Type B pancreatic cell (in vitro differentiated cells): ENCODE data around the gene TBX21. TPM values are rescaled to one million over a fixed set of nuclear protein-coding genes. Genes with fewer than 3 reads are reported as not detected.

ENCODE experiments used
- DNase-seq: peaks from one replicate; pipeline ENCODE4 v3.0.0; 2021; ENCODE audit warnings: mixed read lengths; ENCODE audit not compliant: unreplicated experiment; ENCODE audit errors: extremely low spot score
- H3K27ac Mint-ChIP-seq: 2 replicates; pipeline ENCODE4 v1.8.0; 2021; ENCODE audit warnings: mild to moderate bottlenecking, mixed read lengths
- H3K27me3 Mint-ChIP-seq: 2 replicates; pipeline ENCODE4 v1.8.0; 2021; ENCODE audit warnings: mixed read lengths
- H3K36me3 Mint-ChIP-seq: 2 replicates; pipeline ENCODE4 v1.8.0; 2021; ENCODE audit warnings: mixed read lengths
- H3K4me1 Mint-ChIP-seq: one replicate; pipeline ENCODE4 v1.8.0; 2021; ENCODE audit warnings: mixed read lengths; ENCODE audit not compliant: unreplicated experiment
- H3K4me3 Mint-ChIP-seq: 2 replicates; pipeline ENCODE4 v1.8.0; 2021; ENCODE audit warnings: mild to moderate bottlenecking, mixed read lengths
- H3K9me3 Mint-ChIP-seq: 2 replicates; pipeline ENCODE4 v1.8.0; 2021; ENCODE audit warnings: mixed read lengths
- CTCF ChIP-seq: fragments of 200-600 bp; sonication (generic); conservative IDR thresholded peaks from 2 replicates; pipeline ENCODE4 v1.5.0; 2021; ENCODE audit warnings: antibody characterized with exemption, mild to moderate bottlenecking
- long read RNA-seq: library from polyadenylated mRNA; unstranded; transcript quantifications from one replicate; pipeline ENCODE4 v2.0.0, GENCODE V29; 2020
- total RNA-seq: library from RNA; stranded (reverse); gene quantifications from 2 replicates; pipeline ENCODE4 v1.2.1, GENCODE V29; 2021; ENCODE audit warnings: low replicate concordance

The TBX21 gene
- not detected in 2 replicates for total RNA-seq
- long read RNA-seq = 0 reads

- DNase-seq = no peak
- Mint-ChIP-seq H3K4me1 (peaks cover 10% of the 10 kb centered on the region), H3K4me3 (peak within 1 kb of the TSS; percentile 76), H3K27ac (peak within 1 kb of the TSS; percentile 16), H3K36me3 (no peaks in the 10 kb centered on the region), H3K27me3 (peaks cover 89% of the 10 kb centered on the region), H3K9me3 (no peaks in the 10 kb centered on the region)
- TF ChIP-seq CTCF = peak; percentile 56
Measured at GRCh38 chr17:47733047-47733673, at the start of gene TBX21. Gene TBX21, plus strand, starts transcription at chr17:47733236. Its CDS starts 219 bp downstream, at chr17:47733455.

- Mint-ChIP-seq H3K4me1 (peaks cover 7% of the 10 kb centered on the region), H3K27me3 (no peaks in the 10 kb centered on the region), H3K9me3 (no peaks in the 10 kb centered on the region), H3K4me3 (no peak overlapping the region), H3K27ac (no peak overlapping the region), H3K36me3 (peaks cover 36% of the 10 kb centered on the region)
- DNase-seq = no peak
- no peak for TF ChIP-seq CTCF
Measured at GRCh38 chr17:47684025-47684424, 49.0 kb upstream of the TBX21 start.

GRCh38 chr17:47684535-47685193, 48.4 kb upstream of the TBX21 start:
- no peaks in the 10 kb centered on the region for H3K9me3 Mint-ChIP-seq
- no peak for DNase-seq
- H3K4me1 Mint-ChIP-seq = peaks cover 7% of the 10 kb centered on the region
- H3K27ac Mint-ChIP-seq = no peak overlapping the region
- H3K36me3 Mint-ChIP-seq = peaks cover 36% of the 10 kb centered on the region
- no peaks in the 10 kb centered on the region for H3K27me3 Mint-ChIP-seq
- TF ChIP-seq CTCF = no peak
- no peak overlapping the region for H3K4me3 Mint-ChIP-seq

- Mint-ChIP-seq H3K36me3 (peaks cover 26% of the 10 kb centered on the region), H3K4me3 (no peak overlapping the region), H3K27me3 (no peaks in the 10 kb centered on the region), H3K9me3 (no peaks in the 10 kb centered on the region), H3K4me1 (peaks cover 7% of the 10 kb centered on the region), H3K27ac (no peak overlapping the region)
- no peak for DNase-seq
- no peak for TF ChIP-seq CTCF
Measured at GRCh38 chr17:47685556-47686275, 47.3 kb upstream of the TBX21 start.

- no peak for TF ChIP-seq CTCF
- no peak for DNase-seq
- H3K4me1 Mint-ChIP-seq = peaks cover 7% of the 10 kb centered on the region
- no peaks in the 10 kb centered on the region for H3K9me3 Mint-ChIP-seq
- peaks cover 24% of the 10 kb centered on the region for H3K36me3 Mint-ChIP-seq
- H3K4me3 Mint-ChIP-seq = no peak overlapping the region
- H3K27ac Mint-ChIP-seq = no peak overlapping the region
- H3K27me3 Mint-ChIP-seq = no peaks in the 10 kb centered on the region
Measured at GRCh38 chr17:47686276-47686635, 46.8 kb upstream of the TBX21 start.
